Loucy (cell line): ENCODE data around the gene MYO10.

Experiments
- H2AFZ ChIP-seq: fragments of 200-600 bp; sonication (generic); 2 replicates; pipeline ENCODE4 v1.6.0; 2016; ENCODE audit warnings: antibody characterized with exemption, mild to moderate bottlenecking, low read length, moderate library complexity
- H3F3A ChIP-seq: fragments of 200-600 bp; 2 replicates; pipeline ENCODE4 v1.6.0; 2016; ENCODE audit warnings: antibody characterized with exemption, low read depth, mild to moderate bottlenecking
- H3K27me3 ChIP-seq: fragments of 200-600 bp; sonication (generic); 2 replicates; pipeline ENCODE4 v1.6.1; 2014; ENCODE audit warnings: low read length, mild to moderate bottlenecking; ENCODE audit not compliant: insufficient read depth, poor library complexity, severe bottlenecking
- H3K36me3 ChIP-seq: fragments of 200-600 bp; sonication (generic); 2 replicates; pipeline ENCODE4 v1.6.1; 2016; ENCODE audit warnings: low read length; ENCODE audit not compliant: insufficient read depth
- H3K4me1 ChIP-seq: fragments of 200-600 bp; sonication (generic); 2 replicates; pipeline ENCODE4 v1.5.1; 2014; ENCODE audit warnings: low read length, mild to moderate bottlenecking; ENCODE audit not compliant: insufficient read depth, poor library complexity, severe bottlenecking
- H3K4me2 ChIP-seq: fragments of 200-600 bp; sonication (generic); 2 replicates; pipeline ENCODE4 v1.6.0; 2014; ENCODE audit warnings: antibody characterized with exemption, low read length, low read depth, mild to moderate bottlenecking; ENCODE audit not compliant: poor library complexity, severe bottlenecking
- H3K4me3 ChIP-seq: fragments of 200-600 bp; sonication (generic); 2 replicates; pipeline ENCODE4 v1.5.1; 2014; ENCODE audit warnings: low read length, mild to moderate bottlenecking, mixed read lengths; ENCODE audit not compliant: poor library complexity, severe bottlenecking
- H3K79me2 ChIP-seq: fragments of 200-600 bp; sonication (generic); 2 replicates; pipeline ENCODE4 v1.6.1; 2014; ENCODE audit warnings: low read length; ENCODE audit not compliant: insufficient read depth
- H3K9ac ChIP-seq: fragments of 200-600 bp; sonication (generic); 2 replicates; pipeline ENCODE4 v1.6.0; 2014; ENCODE audit warnings: mild to moderate bottlenecking, low read depth, low read length, moderate library complexity; ENCODE audit not compliant: poor library complexity, severe bottlenecking
- H3K9me2 ChIP-seq: fragments of 200-600 bp; sonication (generic); replicated peaks from 2 replicates; pipeline ENCODE4 v1.6.1; 2016; ENCODE audit warnings: low read depth, low read length, mixed read lengths
- H3K9me3 ChIP-seq: fragments of 200-600 bp; sonication (generic); 2 replicates; pipeline ENCODE4 v1.6.1; 2014; ENCODE audit warnings: mild to moderate bottlenecking, antibody characterized with exemption, low read length, low read depth; ENCODE audit not compliant: insufficient read depth
- H4K20me1 ChIP-seq: fragments of 200-600 bp; sonication (generic); 2 replicates; pipeline ENCODE4 v1.6.0; 2014; ENCODE audit warnings: antibody characterized with exemption, low read length, mild to moderate bottlenecking; ENCODE audit not compliant: insufficient read depth, poor library complexity, severe bottlenecking
- EZH2phosphoT487 ChIP-seq: fragments of 200-600 bp; IDR thresholded peaks from 2 replicates; pipeline ENCODE4 v1.6.1; 2018; ENCODE audit warnings: antibody characterized with exemption, mild to moderate bottlenecking, moderate library complexity, borderline replicate concordance
- TF ChIP-seq, protein P1 (sequence below): fragments of 200-600 bp; sonication (generic); conservative IDR thresholded peaks from 2 replicates; pipeline ENCODE4 v1.5.1; 2014; ENCODE audit warnings: mild to moderate bottlenecking, antibody characterized with exemption, low read length

Gene MYO10

DNA sequence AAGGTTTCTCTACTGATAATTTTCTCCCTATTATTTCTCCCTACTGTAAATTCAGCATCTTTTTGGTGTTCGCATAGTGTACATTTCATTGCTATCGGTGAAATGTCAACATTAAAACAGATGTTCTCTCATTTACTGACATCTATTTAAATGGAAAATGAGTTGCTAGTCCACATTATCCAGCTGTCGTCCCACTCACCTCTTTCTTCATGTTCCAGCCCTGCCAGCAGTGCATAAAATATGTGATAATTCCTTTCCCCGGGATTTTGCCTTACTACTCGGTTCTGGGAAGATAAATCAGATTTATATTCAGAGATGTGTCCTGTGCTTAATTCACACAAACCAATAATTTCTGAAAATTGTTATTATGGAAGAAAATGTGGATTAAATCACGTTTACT lies 155.8 kb downstream of the MYO10 start:
- Histone ChIP-seq H3K27me3 (no peaks in the 10 kb centered on the region), H3K9me2 (no peaks in the 10 kb centered on the region), H2AFZ (no peak overlapping the region), H4K20me1 (no peaks in the 10 kb centered on the region), H3K9me3 (no peaks in the 10 kb centered on the region), H3K79me2 (no peaks in the 10 kb centered on the region), H3K9ac (no peak overlapping the region), H3K4me3 (no peak overlapping the region), H3K4me2 (no peak overlapping the region), H3K36me3 (no peaks in the 10 kb centered on the region), H3K4me1 (no peaks in the 10 kb centered on the region), H3F3A (no peaks in the 10 kb centered on the region)
- TF ChIP-seq, protein P1, sequence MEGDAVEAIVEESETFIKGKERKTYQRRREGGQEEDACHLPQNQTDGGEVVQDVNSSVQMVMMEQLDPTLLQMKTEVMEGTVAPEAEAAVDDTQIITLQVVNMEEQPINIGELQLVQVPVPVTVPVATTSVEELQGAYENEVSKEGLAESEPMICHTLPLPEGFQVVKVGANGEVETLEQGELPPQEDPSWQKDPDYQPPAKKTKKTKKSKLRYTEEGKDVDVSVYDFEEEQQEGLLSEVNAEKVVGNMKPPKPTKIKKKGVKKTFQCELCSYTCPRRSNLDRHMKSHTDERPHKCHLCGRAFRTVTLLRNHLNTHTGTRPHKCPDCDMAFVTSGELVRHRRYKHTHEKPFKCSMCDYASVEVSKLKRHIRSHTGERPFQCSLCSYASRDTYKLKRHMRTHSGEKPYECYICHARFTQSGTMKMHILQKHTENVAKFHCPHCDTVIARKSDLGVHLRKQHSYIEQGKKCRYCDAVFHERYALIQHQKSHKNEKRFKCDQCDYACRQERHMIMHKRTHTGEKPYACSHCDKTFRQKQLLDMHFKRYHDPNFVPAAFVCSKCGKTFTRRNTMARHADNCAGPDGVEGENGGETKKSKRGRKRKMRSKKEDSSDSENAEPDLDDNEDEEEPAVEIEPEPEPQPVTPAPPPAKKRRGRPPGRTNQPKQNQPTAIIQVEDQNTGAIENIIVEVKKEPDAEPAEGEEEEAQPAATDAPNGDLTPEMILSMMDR = no peak
- no peak for TF ChIP-seq EZH2phosphoT487

DNA sequence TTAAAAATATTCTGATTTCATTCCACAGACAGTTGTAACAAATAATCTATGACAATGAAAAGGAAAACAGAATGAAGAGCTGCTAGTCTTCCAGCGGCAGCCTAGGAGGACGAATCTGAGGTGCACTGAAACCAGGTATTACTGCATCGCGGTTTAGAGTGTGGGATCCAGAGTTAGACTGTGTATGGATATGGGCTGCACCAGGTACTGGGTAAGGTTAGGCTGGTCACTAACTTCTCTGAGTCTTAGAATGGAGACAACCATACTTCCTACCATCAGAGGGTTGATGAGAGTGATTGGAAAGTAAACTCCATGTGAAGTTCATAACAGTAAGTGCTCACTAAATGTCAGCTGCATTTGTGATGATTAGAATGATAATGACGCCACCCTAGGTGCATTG lies 158.7 kb downstream of the MYO10 start:
- Histone ChIP-seq H2AFZ (no peak overlapping the region), H3K27me3 (no peaks in the 10 kb centered on the region), H3K4me3 (no peak overlapping the region), H4K20me1 (no peaks in the 10 kb centered on the region), H3K36me3 (no peaks in the 10 kb centered on the region), H3K4me2 (no peak overlapping the region), H3K9me3 (no peaks in the 10 kb centered on the region), H3K4me1 (no peaks in the 10 kb centered on the region), H3K9ac (no peak overlapping the region), H3K9me2 (no peaks in the 10 kb centered on the region), H3K79me2 (no peaks in the 10 kb centered on the region), H3F3A (no peaks in the 10 kb centered on the region)
- no peak for TF ChIP-seq EZH2phosphoT487
- TF ChIP-seq, protein P1 = no peak

GRCh38 chr5:16776611-16777251 lies 159.4 kb downstream of the MYO10 start:
- Histone ChIP-seq H3K4me1 (no peaks in the 10 kb centered on the region), H3K27me3 (no peaks in the 10 kb centered on the region), H3K79me2 (no peaks in the 10 kb centered on the region), H3K9me3 (no peaks in the 10 kb centered on the region), H3K4me2 (no peak overlapping the region), H3K9me2 (no peaks in the 10 kb centered on the region), H3K9ac (no peak overlapping the region), H3K4me3 (no peak overlapping the region), H3F3A (no peaks in the 10 kb centered on the region), H4K20me1 (no peaks in the 10 kb centered on the region), H3K36me3 (no peaks in the 10 kb centered on the region), H2AFZ (no peak overlapping the region)
- TF ChIP-seq EZH2phosphoT487 = no peak
- TF ChIP-seq, protein P1 = no peak
